GM12874 (cell line): ENCODE results near the gene CORO2B.

ENCODE experiments used
- CTCF ChIP-seq: IDR thresholded peaks from 2 replicates; pipeline ENCODE4 v1.5.1; 2011; ENCODE audit warnings: low read depth, mild to moderate bottlenecking, control low read depth, low read length, moderate library complexity; ENCODE audit not compliant: insufficient read depth

CORO2B gene

GRCh38 chr15:68663526-68663925, 84.7 kb downstream of the CORO2B start:
- TF ChIP-seq CTCF: no peak

GRCh38 chr15:68666120-68666811, 87.5 kb downstream of the CORO2B start:
- TF ChIP-seq CTCF: no peak

- no peak for TF ChIP-seq CTCF
Observed at GRCh38 chr15:68666812-68667450, 88.1 kb downstream of the CORO2B start.

- TF ChIP-seq CTCF: no peak
Observed at GRCh38 chr15:68667800-68668625, 89.2 kb downstream of the CORO2B start.

GRCh38 chr15:68668926-68669600, 90.3 kb downstream of the CORO2B start:
- TF ChIP-seq CTCF: no peak

GRCh38 chr15:68672251-68672650, 93.5 kb downstream of the CORO2B start:
- TF ChIP-seq CTCF: no peak

- TF ChIP-seq CTCF: no peak
Observed at GRCh38 chr15:68672781-68673205, 94.0 kb downstream of the CORO2B start.
